Renal pelvis (tissue), 4 donors: ENCODE measurements around the gene MYCBP2. TPM values are rescaled to one million over a fixed set of nuclear protein-coding genes. Genes with fewer than 3 reads are reported as not detected.
"Not testable (repeated sequence)": the region's sequence is repeated elsewhere in the genome, so short reads cannot be mapped to it uniquely, and the experiment has no call there.

ENCODE experiments used
- DNase-seq: peaks from one replicate; pipeline ENCODE4 v3.0.0-alpha.2; 2013
- polyA plus RNA-seq, 3 donors: library from polyadenylated mRNA; unstranded; fragments of 120-200 nt; gene quantifications; one replicate each; pipeline ENCODE4 v1.2.1, GENCODE V29; 2013; ENCODE audit not compliant: insufficient read length in 3 of 3

MYCBP2 gene
- polyA plus RNA-seq, 3 donors, result 61.7 to 78.0 (median 63.1) TPM

DNA sequence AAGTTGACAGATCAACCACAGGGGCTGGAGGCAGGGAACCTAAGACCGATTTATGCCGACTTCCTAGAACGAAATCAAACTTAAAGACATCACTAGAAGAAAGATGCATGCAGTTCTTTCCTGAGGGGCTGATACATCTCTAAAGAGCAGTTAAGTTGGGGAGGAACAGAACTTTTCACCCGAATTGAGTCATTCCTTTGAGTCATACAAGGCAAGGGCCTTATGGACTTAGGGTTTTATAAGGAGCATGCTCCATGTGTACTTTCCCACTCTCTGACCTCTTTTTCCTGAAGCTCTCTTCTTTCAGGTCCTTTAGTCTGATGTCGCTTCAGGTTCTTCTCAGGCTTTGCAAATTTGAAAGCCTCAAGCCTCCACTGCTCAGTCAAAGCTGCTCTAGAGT lies 292.0 kb downstream of the MYCBP2 start:
- DNase-seq, result no peak

DNA sequence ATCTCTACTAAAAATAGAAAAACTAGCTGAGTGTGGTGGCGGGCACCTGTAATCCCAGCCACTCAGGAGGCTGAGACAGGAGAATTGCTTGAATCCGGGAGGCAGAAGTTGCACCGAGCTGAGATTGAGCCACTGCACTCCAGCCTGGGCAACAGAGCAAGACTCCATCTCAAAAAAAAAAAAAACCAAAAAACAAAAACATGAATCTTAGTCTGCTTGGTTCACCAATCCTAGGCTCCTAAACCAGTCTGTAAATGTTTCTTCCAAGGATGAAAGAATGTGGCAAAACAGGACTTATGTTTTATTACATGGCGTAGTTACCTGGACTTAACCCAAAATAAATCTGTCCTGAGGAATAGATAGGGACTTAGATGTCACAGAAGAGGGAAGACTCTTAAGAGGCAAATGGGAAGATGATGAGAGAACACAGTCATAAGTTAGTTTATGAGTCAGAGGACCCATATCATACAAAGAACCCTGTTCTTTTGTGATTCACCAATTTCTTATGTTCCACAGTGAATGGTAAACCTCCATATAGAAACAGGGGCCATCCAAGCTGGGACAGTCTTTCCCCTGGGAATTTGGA lies 293.1 kb downstream of the MYCBP2 start:
- no peak for DNase-seq

DNA sequence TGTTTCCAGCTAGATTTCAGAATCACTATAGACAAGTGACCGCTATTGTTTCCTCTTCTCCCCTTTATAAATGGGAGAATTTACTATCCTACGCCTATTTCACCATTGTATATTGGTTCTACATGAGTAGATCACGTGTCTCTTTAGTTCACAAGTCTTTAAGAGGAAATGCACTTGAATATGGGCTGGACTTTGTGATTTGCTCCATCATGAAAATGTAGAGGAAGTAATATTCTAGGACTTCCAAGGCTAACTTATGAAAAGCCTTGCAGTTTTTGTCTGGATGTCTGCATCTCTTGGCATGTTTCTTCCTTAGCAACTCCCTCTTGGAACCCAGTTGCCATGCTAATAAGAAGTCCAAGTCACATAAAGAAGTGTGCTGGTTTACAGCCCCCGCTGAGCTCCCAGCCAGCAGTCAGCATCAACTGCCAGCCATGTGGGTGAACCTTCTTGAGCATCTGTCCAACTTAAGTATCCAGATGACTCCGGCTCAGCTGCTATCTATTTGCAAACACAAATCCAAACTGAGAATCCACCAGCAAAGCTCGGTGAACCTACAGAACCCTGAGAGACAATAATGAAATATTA lies 295.1 kb downstream of the MYCBP2 start:
- DNase-seq, result no peak

DNA sequence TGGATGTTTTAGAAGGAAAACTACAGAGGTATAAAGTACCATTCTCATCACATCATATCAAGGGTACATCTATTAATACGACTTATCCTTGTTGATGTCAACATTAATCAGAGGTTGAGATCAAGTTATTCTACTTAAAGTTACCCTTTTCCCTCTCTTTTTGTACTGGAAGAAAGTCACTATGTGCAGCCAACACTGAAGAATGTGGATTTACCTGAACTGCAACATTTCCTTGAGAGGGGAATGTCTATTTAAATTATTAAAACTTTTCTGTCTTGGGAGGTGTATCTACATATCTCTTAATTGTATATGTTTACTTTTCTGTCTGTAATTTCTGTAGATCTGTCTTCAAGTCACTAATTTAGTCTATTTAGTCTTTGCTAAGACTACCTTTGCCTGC lies 297.5 kb downstream of the MYCBP2 start:
- no peak for DNase-seq

DNA sequence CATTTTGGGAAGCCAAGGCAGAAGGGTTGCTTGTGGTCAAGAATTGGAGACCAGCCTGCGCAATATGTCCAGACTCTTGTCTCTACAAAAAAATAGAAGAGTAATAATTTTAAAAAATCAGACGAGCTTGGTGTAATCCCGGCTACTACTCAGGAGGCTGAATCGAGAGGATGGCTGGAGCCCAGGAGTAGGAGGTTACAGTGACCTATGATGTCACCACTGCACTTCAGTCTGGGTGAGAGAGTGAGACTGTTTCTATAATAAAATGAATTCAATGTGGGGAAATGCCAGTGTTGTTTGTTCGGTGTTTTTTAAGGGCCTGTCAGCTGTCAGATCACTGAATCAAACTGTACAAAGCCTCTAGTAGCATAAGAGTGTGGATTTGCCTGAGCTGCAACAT lies 298.7 kb downstream of the MYCBP2 start:
- no peak for DNase-seq

DNA sequence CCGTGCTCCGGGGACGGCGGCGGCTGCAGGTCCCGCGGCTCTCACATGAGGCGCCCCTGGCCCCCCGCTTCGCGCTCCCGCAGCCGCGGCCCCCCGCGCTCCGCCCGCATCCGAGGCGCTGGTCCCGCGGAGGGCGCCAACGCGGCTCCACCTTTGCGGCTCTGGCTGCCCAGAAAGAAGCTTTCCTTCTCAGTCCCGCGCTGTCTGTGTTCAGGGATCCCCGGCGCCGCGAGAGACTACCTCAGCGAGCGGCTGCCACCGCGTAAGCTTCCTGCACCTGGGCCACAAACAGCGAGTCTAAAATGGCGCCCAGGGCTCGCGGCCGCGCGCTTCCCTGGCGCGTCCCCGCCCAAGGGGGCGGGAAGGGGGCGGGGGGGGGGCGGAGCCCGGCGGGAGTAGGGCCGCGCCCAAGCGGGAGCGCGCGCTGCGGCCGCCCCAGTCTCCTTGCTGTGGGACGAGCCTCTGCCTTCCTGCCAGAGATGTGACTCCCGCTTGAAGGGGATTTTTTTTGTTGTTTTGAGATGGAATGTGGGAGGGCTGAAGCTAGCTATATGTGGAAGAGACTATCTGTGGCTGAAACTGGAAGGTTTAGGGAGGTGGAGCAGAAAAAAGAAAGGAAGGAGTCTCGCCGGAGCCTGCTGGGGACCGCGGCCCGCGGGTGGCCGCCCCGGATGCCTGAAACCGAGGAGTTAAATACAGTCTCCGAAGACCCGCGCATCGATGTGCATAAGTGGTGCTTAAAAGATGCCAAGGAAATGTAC lies 299.9 kb downstream of the MYCBP2 start, which contains the start of gene FBXL3:
Gene FBXL3, minus strand, starts transcription at position 299 of the 761 bp plus-strand sequence. CDS start 5,299 bp downstream, outside the sequence.
- peak; percentile 84 for DNase-seq

DNA sequence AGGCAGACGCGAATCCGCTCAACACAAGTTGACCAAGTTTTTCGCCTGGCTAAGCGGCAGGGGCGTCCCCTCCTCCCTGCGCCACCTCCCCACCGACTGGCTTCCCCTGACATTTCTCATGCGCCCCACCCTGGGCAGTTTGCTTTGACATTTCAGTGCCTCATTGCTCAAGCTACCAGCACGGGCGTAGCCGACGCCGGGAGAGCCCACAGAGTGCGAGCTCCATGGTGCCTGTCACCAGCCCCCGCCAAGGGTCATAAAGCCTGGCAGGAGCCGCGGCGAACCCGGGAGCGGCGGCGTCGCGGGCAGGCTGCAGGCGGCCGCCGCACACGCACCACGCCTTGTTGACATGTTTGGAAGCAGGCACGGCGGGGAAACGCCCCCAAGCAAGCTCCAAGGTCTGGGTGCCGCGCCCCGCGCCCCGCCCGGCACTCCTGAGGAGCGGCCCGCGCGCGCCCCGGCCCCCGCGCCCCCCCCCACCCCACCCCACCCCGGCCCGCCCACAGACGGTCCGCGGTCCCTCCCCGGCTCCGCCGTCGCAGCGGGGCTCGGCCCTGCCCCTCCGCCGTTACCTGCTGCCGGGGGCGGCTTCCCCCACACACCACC lies 300.5 kb downstream of the MYCBP2 start:
- DNase-seq, result peak; percentile 79

DNA sequence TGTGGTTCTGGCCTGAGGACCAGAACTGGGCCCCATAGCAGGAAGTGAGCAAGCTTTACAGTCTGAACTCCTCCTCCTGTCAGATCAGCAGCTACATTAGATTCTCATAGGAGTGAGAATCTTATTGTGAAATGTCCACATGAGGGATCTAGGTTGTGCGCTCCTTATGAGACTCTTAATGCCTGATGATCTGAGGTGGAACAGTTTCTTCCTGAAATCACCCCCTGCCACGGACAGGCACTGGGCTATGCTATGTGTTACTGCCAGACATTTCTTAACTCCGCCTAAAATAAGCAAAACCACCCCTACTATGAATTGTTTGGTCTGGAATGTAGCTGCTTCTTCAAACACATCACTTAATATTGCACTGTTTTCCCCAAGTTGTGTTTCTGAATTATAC lies 304.6 kb downstream of the MYCBP2 start:
- no peak for DNase-seq

DNA sequence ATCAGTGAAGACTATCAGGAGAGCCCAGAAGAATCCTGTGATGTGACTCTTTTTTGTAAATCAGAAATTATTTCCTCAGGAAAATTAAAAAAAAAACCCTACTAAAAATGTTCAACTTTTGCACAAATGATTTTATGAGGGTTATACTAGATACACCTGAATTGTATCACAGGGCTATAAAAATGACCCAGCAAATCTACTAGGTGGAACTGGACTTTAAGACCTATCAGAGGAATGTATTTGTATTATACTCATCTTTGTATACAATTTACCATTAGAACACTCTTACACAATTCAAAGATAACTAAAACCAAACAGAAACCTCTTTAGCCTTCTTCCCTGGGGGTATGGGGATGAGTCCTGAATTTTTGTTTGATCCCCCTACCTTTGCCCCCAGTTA lies 307.1 kb downstream of the MYCBP2 start:
- DNase-seq, result no peak

DNA sequence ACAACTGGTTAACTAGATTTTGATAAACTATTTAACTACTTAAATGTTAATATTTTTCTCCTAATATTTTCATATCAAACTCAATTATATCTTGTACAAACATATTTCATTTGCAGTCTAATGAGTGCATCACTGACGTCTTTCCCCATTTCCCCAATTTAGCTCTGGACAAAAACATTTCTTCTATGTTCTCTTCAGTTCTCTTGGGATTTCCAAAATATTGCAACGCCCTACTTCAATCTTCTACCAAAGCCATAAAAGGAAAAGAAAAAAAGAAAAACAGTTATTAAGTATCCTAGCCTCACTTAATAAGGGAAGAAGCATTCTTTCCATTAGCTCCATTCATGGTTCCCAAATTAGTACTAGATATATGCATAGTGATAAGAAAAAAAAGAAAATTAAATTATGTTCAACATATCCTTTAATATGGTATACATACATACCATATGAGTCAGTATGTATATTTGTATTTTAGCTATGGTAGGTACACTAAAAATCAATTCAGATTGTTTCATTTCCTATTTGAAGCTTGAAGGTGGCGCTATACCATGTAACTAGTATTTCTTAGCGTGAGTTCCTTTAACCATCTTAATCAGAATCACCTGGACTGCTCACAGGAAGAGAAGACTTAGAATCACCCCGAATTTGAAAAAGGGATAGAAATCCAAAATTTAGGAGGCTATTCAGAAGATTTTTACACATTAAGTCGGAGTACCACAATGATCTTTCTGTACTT lies 309.8 kb downstream of the MYCBP2 start:
- no peak for DNase-seq

DNA sequence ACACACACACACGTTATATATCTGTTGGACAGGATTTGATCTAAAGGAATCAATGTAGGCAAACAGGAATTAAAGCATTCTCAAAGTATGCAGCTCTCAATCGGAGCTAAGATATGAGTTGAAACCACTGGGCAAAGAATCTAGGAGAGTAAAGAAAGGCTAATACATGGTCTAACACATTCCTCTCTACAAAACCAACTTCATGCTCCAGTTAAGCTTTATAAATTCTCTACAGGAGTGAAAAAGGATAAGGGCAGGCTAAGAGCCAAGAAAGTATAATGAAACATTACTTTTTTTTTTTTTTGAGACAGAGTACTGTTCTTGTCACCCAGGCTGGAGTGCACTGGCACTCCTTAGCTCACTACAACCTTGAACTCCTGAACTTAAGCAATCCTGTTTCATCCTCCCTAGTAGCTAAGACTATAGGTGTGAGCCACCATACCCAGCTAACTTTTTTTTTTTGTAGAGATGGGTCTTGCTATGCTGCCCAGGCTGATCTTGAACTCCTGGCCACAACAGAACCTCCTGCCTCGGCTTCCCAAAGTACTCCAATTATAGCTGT lies 310.6 kb downstream of the MYCBP2 start:
- DNase-seq, result no peak

DNA sequence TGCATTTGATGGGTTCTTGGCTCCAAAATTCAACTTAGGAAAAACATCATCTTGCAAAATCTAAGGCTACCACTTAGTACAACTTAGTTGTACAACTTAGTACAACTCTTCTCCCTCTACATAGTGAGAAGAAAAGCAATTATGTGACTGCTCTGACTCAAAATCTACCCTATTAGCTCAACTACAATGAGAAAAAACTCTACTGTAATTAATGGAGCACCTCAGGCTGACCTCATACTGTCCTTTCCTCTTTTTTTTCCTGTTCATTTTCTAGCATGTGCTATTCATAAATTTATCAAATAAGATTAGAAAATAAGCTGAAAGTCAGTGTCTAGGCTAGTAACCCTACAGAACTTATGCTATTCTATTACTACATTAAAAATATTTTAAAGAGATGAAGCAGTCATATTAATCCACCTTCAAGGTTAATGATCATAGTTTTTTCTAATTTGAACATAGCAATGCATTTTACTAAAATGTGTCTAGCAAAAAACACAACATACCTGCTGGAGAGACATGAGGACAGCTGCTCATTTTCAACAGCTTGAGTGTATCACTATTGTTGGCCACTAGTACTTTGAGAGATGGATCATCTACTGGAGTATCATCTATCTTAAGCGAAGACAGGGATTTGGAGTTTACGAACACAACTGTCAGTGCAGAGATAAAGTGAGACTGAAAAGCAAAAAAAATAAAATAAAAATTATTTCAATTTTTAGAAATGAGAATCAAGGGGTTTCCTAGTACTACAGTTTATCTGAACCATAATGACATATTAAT lies 311.8 kb downstream of the MYCBP2 start:
- DNase-seq, result no peak

DNA sequence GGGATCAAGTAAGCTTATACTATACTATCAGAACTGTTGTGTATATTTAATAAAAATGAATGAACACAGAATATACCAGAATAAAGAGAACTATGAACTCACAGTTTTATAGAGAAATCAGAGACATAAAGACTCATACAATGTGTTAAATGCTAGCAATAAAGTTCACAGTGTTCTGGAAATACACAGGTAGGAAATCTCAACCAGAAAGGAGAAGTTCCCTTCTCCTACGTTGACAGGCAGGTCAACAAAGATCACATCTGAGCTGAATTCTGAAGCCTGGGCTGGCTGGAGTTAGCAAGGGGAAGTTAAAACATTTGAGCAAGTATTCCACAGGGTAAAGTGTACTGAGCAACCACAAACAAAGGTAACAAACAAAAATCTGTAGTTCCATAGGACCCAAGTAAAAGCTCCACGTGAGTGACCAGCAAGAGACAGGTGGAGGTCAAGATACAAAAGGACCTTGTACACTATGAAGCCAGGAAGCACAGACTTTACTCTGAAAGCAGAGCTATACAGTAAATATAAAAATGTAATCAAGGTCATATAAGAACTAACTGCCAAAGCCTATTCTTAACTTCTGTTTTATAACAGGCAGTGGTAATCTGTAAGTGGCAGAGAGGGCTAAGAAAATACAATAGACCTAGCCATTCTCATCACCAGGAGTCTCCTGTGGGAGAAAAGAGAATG lies 312.9 kb downstream of the MYCBP2 start:
- DNase-seq, result no peak

DNA sequence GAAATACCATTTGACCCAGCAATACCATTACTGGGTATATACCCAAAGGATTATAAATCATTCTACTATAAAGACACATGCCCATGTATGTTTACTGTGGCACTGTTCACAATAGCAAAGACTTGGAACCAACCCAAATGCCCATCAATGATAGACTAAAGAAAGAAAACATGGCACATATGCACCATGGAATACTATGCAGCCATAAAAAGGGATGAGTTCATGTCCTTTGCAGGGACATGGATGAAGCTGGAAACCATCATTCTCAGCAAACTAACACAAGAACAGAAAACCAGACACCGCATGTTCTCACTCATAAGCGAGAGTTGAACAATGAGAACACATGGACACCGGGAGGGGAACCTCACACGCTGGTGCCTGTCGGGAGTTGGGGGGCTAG lies 317.2 kb downstream of the MYCBP2 start:
- DNase-seq, result not testable (repeated sequence)

DNA sequence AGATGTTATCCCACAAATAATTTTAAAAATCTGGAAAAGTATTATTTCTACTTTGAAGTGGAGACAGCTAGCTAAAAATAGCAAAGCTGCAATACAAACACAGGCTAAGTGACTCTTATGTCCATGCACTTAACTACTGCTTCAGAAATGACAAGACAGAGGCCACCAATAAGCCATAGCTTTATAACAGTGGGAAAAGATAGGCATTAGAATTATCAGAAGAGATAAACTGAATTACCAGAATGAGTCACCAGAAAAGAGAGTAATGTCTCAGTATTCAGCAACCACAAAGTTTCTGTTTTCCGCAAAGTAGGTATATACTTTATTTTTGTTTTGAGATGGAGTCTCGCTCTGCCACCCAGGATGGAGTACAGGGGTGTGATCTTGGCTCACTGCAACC lies 317.9 kb downstream of the MYCBP2 start:
- DNase-seq, result no peak

DNA sequence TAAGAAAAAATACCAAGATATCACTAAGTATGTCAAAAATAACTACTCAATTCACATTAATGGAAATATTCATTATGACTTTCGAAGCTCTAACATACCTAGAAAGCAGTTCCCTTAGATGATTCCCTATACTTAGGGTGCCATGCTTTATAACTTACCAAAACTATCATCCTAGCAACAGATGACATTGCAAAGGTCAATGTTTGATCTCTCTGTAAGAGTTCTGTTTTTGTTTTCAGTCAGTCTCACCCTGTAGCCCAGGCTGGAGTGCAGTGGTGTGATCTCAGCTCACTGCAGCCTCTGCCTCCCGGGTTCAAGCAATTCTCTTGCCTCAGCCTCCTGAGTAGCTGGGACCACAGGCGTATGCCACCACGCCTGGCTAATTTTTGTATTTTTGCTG lies 318.6 kb downstream of the MYCBP2 start:
- not testable (repeated sequence) for DNase-seq

DNA sequence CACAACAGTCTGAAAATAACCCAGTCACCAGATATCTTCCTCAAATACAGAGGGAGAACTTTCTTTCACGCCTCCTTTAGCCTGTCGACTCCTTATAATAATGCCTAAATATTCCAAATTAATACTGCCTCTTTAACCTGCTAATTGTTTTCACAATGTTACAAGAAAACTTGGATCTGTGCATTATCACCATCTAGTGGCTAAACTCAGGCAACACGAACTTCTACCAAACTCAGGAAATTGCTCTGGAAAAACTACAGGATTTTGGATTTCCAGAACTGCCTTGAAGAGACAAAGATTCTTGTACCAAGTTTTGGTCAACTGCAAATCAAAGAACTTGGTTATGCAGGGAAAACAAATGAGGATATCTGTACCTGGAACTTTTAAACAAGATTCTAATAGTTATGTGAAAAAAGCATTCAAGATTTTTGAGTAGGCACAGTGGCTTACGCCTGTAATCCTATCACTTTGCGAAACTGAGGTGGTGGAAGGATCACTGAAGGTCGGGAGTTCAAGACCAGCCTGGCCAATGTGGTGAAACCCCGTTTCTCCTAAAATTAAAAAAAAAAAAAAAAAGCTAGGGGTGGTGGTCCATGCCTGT lies 324.2 kb downstream of the MYCBP2 start:
- DNase-seq, result no peak

DNA sequence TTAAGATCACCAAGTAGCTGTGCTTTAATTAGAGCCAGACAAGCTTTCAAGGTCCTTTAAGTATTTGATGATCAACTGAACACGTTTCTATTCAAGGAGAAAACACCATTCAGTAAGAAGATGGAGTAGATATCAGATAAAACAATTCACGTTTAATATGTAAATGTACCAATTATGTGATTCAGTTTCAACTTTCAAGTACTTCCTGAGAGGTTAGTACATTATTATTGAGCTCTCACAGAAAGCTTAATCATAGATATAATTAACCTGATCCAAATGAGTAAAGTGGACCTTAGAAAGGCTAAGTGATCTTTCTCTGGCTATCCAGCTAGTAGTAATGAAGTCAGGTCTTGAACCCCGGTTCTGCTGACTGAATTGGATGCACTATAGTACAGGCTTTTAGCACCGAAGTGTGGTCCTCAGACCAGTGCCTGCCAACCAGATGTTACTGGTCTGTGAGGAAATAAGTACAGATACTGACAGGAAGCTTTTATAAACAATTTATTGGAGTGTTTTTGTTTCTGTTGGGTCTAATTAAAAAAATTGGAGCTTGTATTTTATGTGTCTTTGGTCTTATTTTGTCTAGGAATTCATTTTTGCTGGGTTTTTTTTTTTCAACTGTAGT lies 324.8 kb downstream of the MYCBP2 start:
- DNase-seq, result no peak

DNA sequence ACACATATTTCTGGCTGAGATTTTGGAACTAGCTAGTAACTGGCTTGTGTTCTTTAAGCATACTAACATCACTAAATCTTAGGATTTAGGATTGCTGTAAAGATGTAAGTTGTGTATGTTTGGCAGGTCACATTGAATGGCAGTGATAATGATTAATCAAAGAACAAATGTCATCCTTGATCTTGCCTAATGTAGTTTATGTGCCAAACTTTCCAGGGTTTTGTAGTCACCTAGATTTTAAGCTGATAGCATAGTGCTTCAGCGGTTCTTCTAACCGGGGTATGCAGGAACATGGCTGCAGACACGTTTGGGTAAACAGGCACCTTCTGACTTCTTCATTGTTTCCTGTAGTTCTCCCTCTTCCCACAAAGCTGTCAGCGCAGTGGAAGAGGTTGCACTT lies 325.4 kb downstream of the MYCBP2 start:
- no peak for DNase-seq
